Measurements from ENCODE around the gene APOBEC3B. TPM values are rescaled to one million over a fixed set of nuclear protein-coding genes. Genes with fewer than 3 reads are reported as not detected.
"Not testable (repeated sequence)": the region's sequence is repeated elsewhere in the genome, so short reads cannot be mapped to it uniquely, and the experiment has no call there.

APOBEC3B gene
- total and polyA plus RNA-seq, 2 of the 8 experiments (the other 6 are each of a cell fraction or from before 2014, with no cell fraction given): 14.2 to 74.9 TPM

GRCh38 chr22:38977289-38977688 lies 4.9 kb upstream of the APOBEC3B start:
- WGBS, 2 experiments (ENCODE audit: extremely low coverage in 1 of 2, insufficient coverage in 1 of 2, insufficient read length in 1 of 2, insufficient replicate concordance in 2 of 2, low coverage in 1 of 2, low lambda C conversion rate in 2 of 2, missing lambda C conversion rate in 1 of 2): 87% methylated on average over 4 of the region's 4 CpGs; no CpG with 5 or more reads in 1 of the 2 experiments
- H3K4me1 ChIP-seq (replicated peaks in 1 of 4; ENCODE audit: control insufficient read depth in 3 of 4, insufficient read depth in 4 of 4, low read length in 3 of 4); H2BK15ac ChIP-seq (ENCODE audit: low read length); H4K8ac ChIP-seq (ENCODE audit: extremely low read depth, insufficient read depth, low read length); H2BK120ac ChIP-seq (replicated peaks; ENCODE audit: low read depth, low read length); H2AFZ ChIP-seq (ENCODE audit: low read length); FAIRE-seq; H3K9ac ChIP-seq (replicated peaks in 1 of 4; ENCODE audit: extremely low read depth in 1 of 4, low read depth in 3 of 4, low read length in 3 of 4); H3K27ac ChIP-seq (ENCODE audit: low read depth, low read length); H2BK5ac ChIP-seq (ENCODE audit: low read depth, low read length); H2AK5ac ChIP-seq (ENCODE audit: low read depth, low read length); H3K14ac ChIP-seq (ENCODE audit: insufficient read length); H4K91ac ChIP-seq (replicated peaks; ENCODE audit: insufficient read length, low read length); H3K79me1 ChIP-seq (ENCODE audit: low read depth, low read length); H3K4me3 ChIP-seq (ENCODE audit: extremely low read depth in 1 of 4, insufficient read depth in 2 of 4, low read depth in 3 of 4, low read length in 4 of 4); H3K4ac ChIP-seq (replicated peaks; ENCODE audit: insufficient read length, low read depth, low read length); H3K79me2 ChIP-seq (ENCODE audit: control insufficient read depth in 1 of 2, insufficient read depth in 2 of 2, low read length in 2 of 2); H4K20me1 ChIP-seq (replicated peaks in 1 of 2; ENCODE audit: control insufficient read depth in 1 of 2, insufficient read depth in 2 of 2, low read length in 2 of 2); H3K36me3 ChIP-seq (ENCODE audit: control insufficient read depth in 2 of 4, insufficient read depth in 4 of 4, low read length in 3 of 4); H3K4me2 ChIP-seq (ENCODE audit: insufficient read depth in 1 of 2, low read depth in 2 of 2, low read length in 2 of 2); H3K18ac ChIP-seq (ENCODE audit: extremely low read depth, low read length); H4K5ac ChIP-seq (ENCODE audit: insufficient read length, low read depth, low read length); H3K27me3 ChIP-seq (replicated peaks in 1 of 4; ENCODE audit: control insufficient read depth in 3 of 4, extremely low read depth in 1 of 4, insufficient read depth in 3 of 4, low read length in 3 of 4); CTCF ChIA-PET (ENCODE audit: partially characterized antibody); H2BK12ac ChIP-seq (ENCODE audit: low read depth, low read length); DNase-seq (ENCODE audit: low read depth in 1 of 2, low spot score in 2 of 2); POLR2A ChIA-PET (ENCODE audit: partially characterized antibody); H3K23ac ChIP-seq (ENCODE audit: insufficient read length); H3K23me2 ChIP-seq (ENCODE audit: low read depth, low read length); H3K56ac ChIP-seq (replicated peaks; ENCODE audit: insufficient read length, low read depth, low read length); H2BK20ac ChIP-seq (ENCODE audit: low read length): not testable (repeated sequence)
- peaks cover 6 to 18% of the 10 kb centered on the region in 2 experiments; a peak in 3 of 4 replicates for H3K9me3 ChIP-seq (ENCODE audit: insufficient read depth in 2 of 2, low read depth in 1 of 2, low read length in 1 of 2)

- H3K27ac ChIP-seq (ENCODE audit: low read depth, low read length); H3K14ac ChIP-seq (ENCODE audit: insufficient read length); H2BK12ac ChIP-seq (ENCODE audit: low read depth, low read length); H3K23ac ChIP-seq (ENCODE audit: insufficient read length); H3K4ac ChIP-seq (replicated peaks; ENCODE audit: insufficient read length, low read depth, low read length); H2BK120ac ChIP-seq (replicated peaks; ENCODE audit: low read depth, low read length); FAIRE-seq; H2AFZ ChIP-seq (ENCODE audit: low read length); H3K56ac ChIP-seq (replicated peaks; ENCODE audit: insufficient read length, low read depth, low read length); H4K8ac ChIP-seq (ENCODE audit: extremely low read depth, insufficient read depth, low read length); H4K91ac ChIP-seq (replicated peaks; ENCODE audit: insufficient read length, low read length); H4K20me1 ChIP-seq (replicated peaks in 1 of 2; ENCODE audit: control insufficient read depth in 1 of 2, insufficient read depth in 2 of 2, low read length in 2 of 2); H3K27me3 ChIP-seq (replicated peaks in 1 of 4; ENCODE audit: control insufficient read depth in 3 of 4, extremely low read depth in 1 of 4, insufficient read depth in 3 of 4, low read length in 3 of 4); DNase-seq (ENCODE audit: low read depth in 1 of 2, low spot score in 2 of 2); H3K79me1 ChIP-seq (ENCODE audit: low read depth, low read length); H3K9ac ChIP-seq (replicated peaks in 1 of 4; ENCODE audit: extremely low read depth in 1 of 4, low read depth in 3 of 4, low read length in 3 of 4); H2BK15ac ChIP-seq (ENCODE audit: low read length); H3K79me2 ChIP-seq (ENCODE audit: control insufficient read depth in 1 of 2, insufficient read depth in 2 of 2, low read length in 2 of 2); H3K36me3 ChIP-seq (ENCODE audit: control insufficient read depth in 2 of 4, insufficient read depth in 4 of 4, low read length in 3 of 4); H2BK5ac ChIP-seq (ENCODE audit: low read depth, low read length); H3K18ac ChIP-seq (ENCODE audit: extremely low read depth, low read length); H4K5ac ChIP-seq (ENCODE audit: insufficient read length, low read depth, low read length); H3K23me2 ChIP-seq (ENCODE audit: low read depth, low read length); H2AK5ac ChIP-seq (ENCODE audit: low read depth, low read length); H2BK20ac ChIP-seq (ENCODE audit: low read length): not testable (repeated sequence)
- POLR2A ChIA-PET (ENCODE audit: partially characterized antibody): interaction anchor here (2.0 kb wide), 1 partner anchor 10 kb away, joined by 8 read pairs; no protein-coding TSS in a partner anchor
- CTCF ChIA-PET (ENCODE audit: partially characterized antibody): interaction anchor here (0.5 to 6.9 kb wide), 8 partner anchors 8 to 111 kb away, joined by 3 to 63 read pairs (median 4); no protein-coding TSS in a partner anchor
- Histone ChIP-seq H3K9me3 (ENCODE audit: insufficient read depth in 2 of 2, low read depth in 1 of 2, low read length in 1 of 2) (peaks cover 12 to 29% of the 10 kb centered on the region in 2 experiments), H3K4me2 (ENCODE audit: insufficient read depth in 1 of 2, low read depth in 2 of 2, low read length in 2 of 2) (0 out of 4 replicates have a peak overlapping the region, but pooled peaks have one; percentile 10 to 26), H3K4me3 (ENCODE audit: extremely low read depth in 1 of 4, insufficient read depth in 2 of 4, low read depth in 3 of 4, low read length in 4 of 4) (0 out of 8 replicates have a peak overlapping the region, but pooled peaks of 1 of the 4 experiments have one; percentile 39), H3K4me1 (replicated peaks in 1 of 4; ENCODE audit: control insufficient read depth in 3 of 4, insufficient read depth in 4 of 4, low read length in 3 of 4) (peaks cover 0 to 16% (median 4%) of the 10 kb centered on the region in 4 experiments; a peak in 6 of 7 replicates)
- WGBS, 2 experiments (ENCODE audit: extremely low coverage in 1 of 2, insufficient coverage in 1 of 2, insufficient read length in 1 of 2, insufficient replicate concordance in 2 of 2, low coverage in 1 of 2, low lambda C conversion rate in 2 of 2, missing lambda C conversion rate in 1 of 2): 75% methylated on average over 10 of the region's 10 CpGs; no CpG with 5 or more reads in 1 of the 2 experiments
Observed at GRCh38 chr22:38980587-38980986, 1.6 kb upstream of the APOBEC3B start.
